Stimulated activated CD4-positive, alpha-beta T cell treated with anti-CD3 and anti-CD28 coated beads, Interleukin-12 subunit alpha, Interleukin-12 subunit beta, amount 100 ng/mL, for 24 hours (primary cell): ENCODE results near the gene SAP30BP.

Source experiments
- DNase-seq, 2 experiments: peaks; one replicate each; pipeline ENCODE4 v3.0.0-alpha.2; 2020; ENCODE audit warnings: low read depth in 2 of 2

The SAP30BP gene

DNA sequence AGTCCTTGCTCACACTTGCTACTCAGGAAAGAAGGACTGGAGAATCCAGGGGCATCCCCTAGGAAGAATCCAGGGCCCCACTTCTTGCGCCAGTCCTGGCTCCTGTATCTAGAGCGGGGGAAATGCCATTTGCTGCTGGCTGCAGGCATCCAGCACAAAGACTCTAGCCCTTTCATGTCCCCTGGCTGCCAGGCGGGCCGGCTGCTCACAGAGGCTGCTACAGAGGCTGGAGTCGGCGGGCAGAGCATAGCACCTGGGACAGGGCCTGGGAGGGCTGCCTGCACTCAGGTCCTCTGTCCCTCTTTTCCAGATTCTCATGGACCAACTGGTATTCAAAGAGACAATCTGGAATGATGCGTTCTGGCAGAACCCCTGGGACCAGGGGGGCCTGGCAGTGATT is 20.1 kb upstream of the SAP30BP start:
- DNase-seq: no peak

DNA sequence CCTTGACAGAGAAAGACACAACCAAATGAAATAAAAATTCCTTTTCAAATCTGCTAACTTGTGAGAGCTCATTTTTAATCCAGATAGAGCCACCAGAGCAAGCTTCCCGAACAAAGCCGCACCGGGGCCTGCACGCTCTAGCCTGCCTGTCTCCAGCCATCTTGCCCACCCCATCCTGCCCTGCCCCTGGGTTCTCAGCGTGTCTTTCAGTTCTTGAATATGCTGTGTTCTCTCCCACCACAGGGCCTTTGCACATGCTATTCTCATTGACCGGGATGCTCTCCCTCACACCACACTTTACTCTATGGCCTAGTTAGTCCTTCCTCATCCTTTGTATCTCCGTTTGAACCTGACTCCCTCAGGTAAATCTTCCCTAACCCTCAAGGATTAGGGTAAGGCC is 19.2 kb upstream of the SAP30BP start:
- DNase-seq: no peak

DNA sequence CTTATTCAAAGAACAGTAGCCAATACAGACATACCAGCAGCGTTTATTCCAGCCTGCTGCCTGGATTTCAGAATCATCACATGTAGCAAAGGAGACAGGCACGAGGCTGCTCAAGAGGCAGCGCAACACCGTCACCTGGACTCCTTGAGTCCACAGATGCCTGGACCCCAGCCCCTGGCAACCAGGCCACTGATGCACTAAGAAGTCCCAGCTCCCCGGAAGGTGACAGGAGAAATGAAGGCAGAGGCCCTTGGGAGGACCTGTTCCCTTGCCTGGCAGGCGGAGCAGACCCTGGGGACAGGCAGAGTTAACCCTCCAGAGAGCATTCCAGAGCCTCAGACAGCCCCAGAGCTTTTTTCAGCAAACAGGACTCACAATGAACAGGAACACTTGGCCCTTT is 17.5 kb upstream of the SAP30BP start:
- no peak for DNase-seq

DNA sequence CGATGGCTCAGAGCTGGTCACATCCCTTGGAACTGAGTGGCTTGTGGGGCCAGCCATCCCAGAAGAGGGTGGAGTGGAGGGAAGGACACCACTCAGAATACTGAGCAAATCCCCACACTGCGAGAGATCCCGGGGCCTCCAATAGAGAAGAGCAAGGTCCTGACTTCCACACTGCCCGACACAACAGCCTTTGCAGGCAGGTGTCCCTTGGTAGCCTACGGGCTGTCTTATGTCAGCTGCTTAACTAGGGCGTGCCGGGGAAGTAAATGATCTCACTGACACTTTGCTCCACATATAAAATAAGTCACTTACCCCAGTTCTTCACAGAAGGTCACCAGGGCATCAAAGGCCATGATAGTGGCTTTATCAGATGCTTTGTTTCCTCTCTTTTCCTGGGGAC is 16.3 kb upstream of the SAP30BP start:
- DNase-seq: no peak

- no peak for DNase-seq
These were observed 14.8 kb upstream of the SAP30BP start for GRCh38 chr17:75652341-75652740.

- no peak for DNase-seq
These were observed 14.1 kb upstream of the SAP30BP start for GRCh38 chr17:75652934-75653549.

- no peak for DNase-seq
These were observed 13.0 kb upstream of the SAP30BP start for GRCh38 chr17:75654176-75654575.

DNA sequence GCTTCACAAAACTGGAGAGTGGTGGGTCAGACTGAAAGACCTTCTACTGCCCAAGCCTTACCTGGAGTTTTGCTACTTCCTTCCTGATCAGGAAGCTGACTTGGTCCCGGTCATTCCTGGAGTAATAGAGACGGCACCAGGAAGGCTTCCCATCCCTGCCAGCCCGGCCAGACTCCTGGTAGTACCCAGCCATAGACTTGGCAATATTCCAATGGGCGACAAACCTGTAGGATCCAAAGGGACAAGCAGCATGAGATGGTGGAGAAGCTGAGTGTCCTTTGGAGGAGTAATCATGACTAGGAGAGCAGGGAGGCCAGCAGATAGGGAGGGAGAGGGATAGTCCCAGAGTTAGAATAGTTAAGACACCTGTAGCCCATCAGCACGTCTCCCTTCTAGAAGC is 8.9 kb upstream of the SAP30BP start:
- no peak for DNase-seq

- DNase-seq: no peak
These were observed 5.6 kb upstream of the SAP30BP start for GRCh38 chr17:75661531-75661930.

- no peak for DNase-seq
These were observed 4.6 kb upstream of the SAP30BP start for GRCh38 chr17:75662511-75662910.

- DNase-seq: no peak
These were observed 3.0 kb upstream of the SAP30BP start for GRCh38 chr17:75664099-75664549.

GRCh38 chr17:75665981-75666380 is 1.2 kb upstream of the SAP30BP start:
- DNase-seq: no peak

GRCh38 chr17:75667825-75668224 is 687 bp downstream of the SAP30BP start:
- no peak for DNase-seq

DNA sequence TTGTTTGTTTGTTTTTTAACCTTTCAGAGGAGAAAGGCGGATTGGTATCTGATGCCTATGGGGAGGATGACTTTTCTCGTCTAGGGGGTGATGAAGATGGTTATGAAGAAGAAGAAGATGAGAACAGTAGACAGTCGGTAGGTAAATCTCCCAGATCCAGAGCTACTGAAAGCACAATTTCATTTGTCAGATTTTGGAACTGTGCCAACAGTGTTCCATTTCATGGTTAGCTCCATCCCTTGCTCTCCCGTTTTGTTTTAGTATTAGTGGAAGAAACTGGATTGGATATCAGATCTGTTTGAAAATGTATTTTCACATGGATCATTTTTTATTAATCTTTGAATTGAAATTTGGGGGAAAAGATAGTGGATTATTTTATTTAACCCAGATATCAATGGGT is 1.4 kb downstream of the SAP30BP start:
- DNase-seq: no peak

GRCh38 chr17:75670868-75671267 is 3.7 kb downstream of the SAP30BP start:
- DNase-seq: no peak

GRCh38 chr17:75672011-75672410 is 4.9 kb downstream of the SAP30BP start:
- no peak for DNase-seq

GRCh38 chr17:75673487-75673886 is 6.3 kb downstream of the SAP30BP start:
- no peak for DNase-seq

GRCh38 chr17:75676461-75676860 is 9.3 kb downstream of the SAP30BP start:
- no peak for DNase-seq

GRCh38 chr17:75679706-75680211 is 12.6 kb downstream of the SAP30BP start:
- DNase-seq: no peak

DNA sequence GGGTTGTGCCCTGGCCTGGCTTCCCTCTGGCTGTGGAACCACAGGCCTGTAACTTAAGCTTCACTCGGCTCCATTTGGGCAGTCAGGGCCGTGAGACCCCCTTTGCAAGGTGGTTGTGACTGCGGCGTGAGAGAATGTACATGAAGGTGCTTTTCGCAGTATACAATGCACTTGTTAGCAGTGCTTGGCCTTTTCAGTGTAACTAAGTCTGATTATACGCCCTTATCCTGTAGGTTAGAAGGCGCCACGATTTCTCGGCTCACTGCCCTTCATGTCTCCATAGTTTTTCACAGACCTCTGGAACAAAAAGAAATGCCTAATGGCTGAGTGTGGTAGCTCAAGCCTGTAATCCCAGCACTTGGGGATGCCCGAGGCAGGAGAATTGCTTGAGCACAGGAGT is 13.3 kb downstream of the SAP30BP start:
- no peak for DNase-seq

DNA sequence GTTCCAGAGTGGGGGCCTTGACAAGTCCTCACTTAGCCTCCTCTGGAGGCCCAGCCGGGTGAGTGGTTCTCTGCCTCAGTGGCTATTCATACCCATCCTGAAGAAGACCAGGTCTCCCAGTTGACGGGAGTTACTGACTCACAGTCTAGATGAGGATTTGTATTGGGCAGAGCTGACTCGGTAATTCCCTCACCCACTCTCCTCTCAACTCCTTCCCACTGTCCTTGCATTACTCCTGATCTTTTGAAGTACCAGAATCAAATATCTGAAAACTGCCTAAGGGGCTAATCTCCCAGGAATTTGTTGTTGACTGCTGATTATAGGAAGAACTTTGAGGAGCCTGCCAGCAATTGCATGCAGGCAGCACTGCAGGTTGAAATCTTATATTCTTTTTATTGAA is 14.2 kb downstream of the SAP30BP start:
- no peak for DNase-seq

GRCh38 chr17:75683583-75683982 is 16.4 kb downstream of the SAP30BP start:
- DNase-seq: no peak

- no peak for DNase-seq
These were observed 17.1 kb downstream of the SAP30BP start for GRCh38 chr17:75684249-75684648.

- no peak for DNase-seq
These were observed 17.8 kb downstream of the SAP30BP start for GRCh38 chr17:75684924-75685323.
